GM04504 (cell line): ENCODE data around the gene NECAB3.
"Not testable (repeated sequence)": the region's sequence is repeated elsewhere in the genome, so short reads cannot be mapped to it uniquely, and the experiment has no call there.

Experiments
- DNase-seq: peaks from one replicate; pipeline ENCODE4 v3.0.0-alpha.2; 2012; ENCODE audit warnings: low read depth

Gene NECAB3

GRCh38 chr20:33674294-33675135 lies at the start of gene NECAB3:
Gene NECAB3 (minus strand): TSS chr20:33674428. CDS start chr20:33674352, 76 bp downstream.
- no peak for DNase-seq

- DNase-seq, result no peak
Observed at GRCh38 chr20:33721391-33722140, 47.3 kb upstream of the NECAB3 start.

- peak; percentile 97 for DNase-seq
Observed at GRCh38 chr20:33719989-33720709, 45.9 kb upstream of the NECAB3 start, which contains the start of gene PXMP4. Gene PXMP4 (minus strand): TSS chr20:33720310. CDS start chr20:33720207, 103 bp downstream.

- no peak for DNase-seq
Observed at GRCh38 chr20:33719277-33719988, 45.2 kb upstream of the NECAB3 start.

- no peak for DNase-seq
Observed at GRCh38 chr20:33716498-33716897, 42.3 kb upstream of the NECAB3 start.

GRCh38 chr20:33713865-33714367 lies 39.7 kb upstream of the NECAB3 start:
- DNase-seq, result no peak

- no peak for DNase-seq
Observed at GRCh38 chr20:33711446-33711738, 37.2 kb upstream of the NECAB3 start.

- no peak for DNase-seq
Observed at GRCh38 chr20:33710681-33711445, 36.6 kb upstream of the NECAB3 start.

GRCh38 chr20:33709905-33710541 lies 35.8 kb upstream of the NECAB3 start:
- DNase-seq, result no peak

- no peak for DNase-seq
Observed at GRCh38 chr20:33709398-33709797, 35.2 kb upstream of the NECAB3 start.

GRCh38 chr20:33707668-33708067 lies 33.4 kb upstream of the NECAB3 start:
- DNase-seq, result no peak

GRCh38 chr20:33704197-33704924 lies 30.1 kb upstream of the NECAB3 start:
- no peak for DNase-seq

GRCh38 chr20:33703498-33704137 lies 29.4 kb upstream of the NECAB3 start:
- no peak for DNase-seq

- no peak for DNase-seq
Observed at GRCh38 chr20:33702861-33703260, 28.6 kb upstream of the NECAB3 start.

GRCh38 chr20:33701629-33702450 lies 27.6 kb upstream of the NECAB3 start:
- no peak for DNase-seq

GRCh38 chr20:33700696-33701441 lies 26.6 kb upstream of the NECAB3 start:
- not testable (repeated sequence) for DNase-seq

GRCh38 chr20:33698966-33699365 lies 24.7 kb upstream of the NECAB3 start:
- DNase-seq, result not testable (repeated sequence)

GRCh38 chr20:33697129-33697528 lies 22.9 kb upstream of the NECAB3 start:
- peak; percentile 56 for DNase-seq
